WTC11 (cell line): ENCODE results near the gene CLIP1. TPM values are rescaled to one million over a fixed set of nuclear protein-coding genes. Genes with fewer than 3 reads are reported as not detected.
A peak's percentile ranks its signal among the peaks of the same experiment; 100 is the strongest.

ENCODE experiments used
- CBFB ChIP-seq: sonication (generic); formaldehyde crosslinking; IDR thresholded peaks from 2 replicates; pipeline ENCODE4 v1.8.1; 2022; ENCODE audit warnings: mild to moderate bottlenecking, low read depth, missing genetic modification reagents
- CREB1 ChIP-seq: sonication (generic); formaldehyde crosslinking; IDR thresholded peaks from 2 replicates; pipeline ENCODE4 v1.8.0; 2023; ENCODE audit warnings: mild to moderate bottlenecking, missing genetic modification reagents
- CREM ChIP-seq: sonication (generic); formaldehyde crosslinking; IDR thresholded peaks from 2 replicates; pipeline ENCODE4 v1.8.1; 2022; ENCODE audit warnings: mild to moderate bottlenecking, missing genetic modification reagents, moderate library complexity
- EMX1 ChIP-seq: fragments of 250-450 bp; sonication (Bioruptor Pico); IDR thresholded peaks from 2 replicates; pipeline ENCODE4 v1.8.0; 2021; ENCODE audit warnings: mild to moderate bottlenecking
- ESRRA ChIP-seq: sonication (generic); formaldehyde crosslinking; IDR thresholded peaks from 2 replicates; pipeline ENCODE4 v1.8.1; 2022; ENCODE audit warnings: mild to moderate bottlenecking, missing genetic modification reagents, borderline replicate concordance
- MYBL2 ChIP-seq: sonication (generic); formaldehyde crosslinking; IDR thresholded peaks from 2 replicates; pipeline ENCODE4 v1.8.1; 2023; ENCODE audit warnings: mild to moderate bottlenecking, moderate library complexity, missing genetic modification reagents
- NFATC4 ChIP-seq: fragments of 250-450 bp; sonication (Bioruptor Pico); IDR thresholded peaks from 2 replicates; pipeline ENCODE4 v1.9.0; 2021; ENCODE audit warnings: mild to moderate bottlenecking
- OVOL2 ChIP-seq: fragments of 250-450 bp; sonication (Bioruptor Pico); IDR thresholded peaks from 2 replicates; pipeline ENCODE4 v1.9.0; 2021; ENCODE audit warnings: mild to moderate bottlenecking, borderline replicate concordance
- SMAD3 ChIP-seq: sonication (generic); formaldehyde crosslinking; IDR thresholded peaks from 2 replicates; pipeline ENCODE4 v1.8.0; 2022; ENCODE audit warnings: missing genetic modification reagents, mild to moderate bottlenecking, borderline replicate concordance
- SP1 ChIP-seq: sonication (generic); formaldehyde crosslinking; conservative IDR thresholded peaks from 2 replicates; pipeline ENCODE4 v1.8.1; 2022; ENCODE audit warnings: missing genetic modification reagents
- ZNF232 ChIP-seq: sonication (generic); formaldehyde crosslinking; IDR thresholded peaks from 2 replicates; pipeline ENCODE4 v1.8.0; 2022; ENCODE audit warnings: mild to moderate bottlenecking, missing genetic modification reagents
- ZNF396 ChIP-seq: fragments of 250-450 bp; sonication (Bioruptor Pico); IDR thresholded peaks from 2 replicates; pipeline ENCODE4 v1.8.0; 2021; ENCODE audit warnings: mild to moderate bottlenecking, moderate library complexity, borderline replicate concordance
- ZNF416 ChIP-seq: fragments of 250-450 bp; sonication (Bioruptor Pico); IDR thresholded peaks from 2 replicates; pipeline ENCODE4 v1.9.0; 2021; ENCODE audit warnings: mild to moderate bottlenecking, inconsistent platforms
- total RNA-seq: library from RNA; stranded (reverse); gene quantifications from 3 replicates; pipeline ENCODE4 v1.2.3, GENCODE V29; 2021
- TF ChIP-seq, protein P1 (sequence below): sonication (generic); formaldehyde crosslinking; IDR thresholded peaks from 2 replicates; pipeline ENCODE4 v1.8.1; 2023; ENCODE audit warnings: mild to moderate bottlenecking, missing genetic modification reagents, moderate library complexity
- TF ChIP-seq, protein P2 (sequence below): sonication (generic); formaldehyde crosslinking; IDR thresholded peaks from 2 replicates; pipeline ENCODE4 v1.8.1; 2023; ENCODE audit warnings: mild to moderate bottlenecking, missing genetic modification reagents
- TF ChIP-seq, protein P3 (sequence below): sonication (generic); formaldehyde crosslinking; IDR thresholded peaks from 2 replicates; pipeline ENCODE4 v1.8.0; 2022; ENCODE audit warnings: mild to moderate bottlenecking, missing genetic modification reagents
- TF ChIP-seq, protein P4 (sequence below): sonication (generic); formaldehyde crosslinking; IDR thresholded peaks from 2 replicates; pipeline ENCODE4 v1.8.1; 2023; ENCODE audit warnings: mild to moderate bottlenecking, missing genetic modification reagents, moderate library complexity
- TF ChIP-seq, protein P5 (sequence below): sonication (generic); formaldehyde crosslinking; IDR thresholded peaks from 2 replicates; pipeline ENCODE4 v1.8.1; 2022; ENCODE audit warnings: mild to moderate bottlenecking, moderate library complexity, missing genetic modification reagents

CLIP1 gene
- total RNA-seq, 1 experiment from 2014 or later = 24.9 TPM

DNA sequence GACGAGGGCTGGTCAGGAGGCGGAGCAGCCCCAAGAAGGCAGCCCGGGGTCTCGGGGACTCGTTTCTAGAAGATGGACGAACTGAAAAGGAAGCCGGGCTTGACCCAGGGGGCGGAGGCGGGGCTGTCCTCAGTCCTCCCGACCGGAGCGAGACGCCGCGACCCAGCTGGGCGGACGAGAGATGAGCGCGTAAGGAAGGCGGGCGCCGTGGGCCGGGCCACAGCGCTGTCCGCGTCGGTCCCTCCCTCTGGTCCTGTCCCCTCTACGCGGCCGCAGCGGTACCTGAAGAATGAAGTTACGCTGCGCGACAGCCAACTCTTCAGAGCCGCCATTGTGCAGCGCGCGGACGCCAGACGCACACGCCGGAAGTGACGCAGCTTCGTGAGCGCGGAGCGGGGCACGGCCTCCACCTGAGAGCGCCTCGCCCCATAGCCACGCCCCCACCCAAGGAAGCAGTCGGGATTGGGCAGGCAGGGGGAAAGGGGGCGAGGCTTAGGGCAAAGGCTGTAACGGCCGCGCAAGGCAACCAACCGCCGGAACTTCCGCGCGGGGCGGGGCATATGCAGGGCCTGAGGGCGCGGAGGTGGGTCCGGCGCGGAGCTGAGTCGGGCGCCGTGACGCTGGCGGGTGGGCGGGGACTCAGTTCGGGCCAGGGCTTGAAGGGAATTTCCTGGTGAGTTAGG lies 196.6 kb downstream of the CLIP1 start, which contains the start of gene DIABLO (continued):
- TF ChIP-seq, protein P1, sequence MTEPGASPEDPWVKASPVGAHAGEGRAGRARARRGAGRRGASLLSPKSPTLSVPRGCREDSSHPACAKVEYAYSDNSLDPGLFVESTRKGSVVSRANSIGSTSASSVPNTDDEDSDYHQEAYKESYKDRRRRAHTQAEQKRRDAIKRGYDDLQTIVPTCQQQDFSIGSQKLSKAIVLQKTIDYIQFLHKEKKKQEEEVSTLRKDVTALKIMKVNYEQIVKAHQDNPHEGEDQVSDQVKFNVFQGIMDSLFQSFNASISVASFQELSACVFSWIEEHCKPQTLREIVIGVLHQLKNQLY = no peak
- TF ChIP-seq SMAD3 (CRISPR knock-in tag) (peak; percentile 61; the same call in 1 of the 2 replicates), CREB1 (peak; percentile 92), CBFB (CRISPR knock-in tag) (no peak), NFATC4 (CRISPR knock-in tag) (no peak), ZNF232 (CRISPR knock-in tag) (no peak), ZNF396 (CRISPR knock-in tag) (no peak), EMX1 (CRISPR knock-in tag) (no peak), SP1 (CRISPR knock-in tag) (peak; percentile 98), CREM (CRISPR knock-in tag) (peak; percentile 97), ESRRA (CRISPR knock-in tag) (no peak), ZNF416 (CRISPR knock-in tag) (0 out of 2 replicates have a peak, but pooled peaks have one; percentile 38), MYBL2 (CRISPR knock-in tag) (peak; percentile 95), OVOL2 (CRISPR knock-in tag) (no peak)
- TF ChIP-seq, protein P2, sequence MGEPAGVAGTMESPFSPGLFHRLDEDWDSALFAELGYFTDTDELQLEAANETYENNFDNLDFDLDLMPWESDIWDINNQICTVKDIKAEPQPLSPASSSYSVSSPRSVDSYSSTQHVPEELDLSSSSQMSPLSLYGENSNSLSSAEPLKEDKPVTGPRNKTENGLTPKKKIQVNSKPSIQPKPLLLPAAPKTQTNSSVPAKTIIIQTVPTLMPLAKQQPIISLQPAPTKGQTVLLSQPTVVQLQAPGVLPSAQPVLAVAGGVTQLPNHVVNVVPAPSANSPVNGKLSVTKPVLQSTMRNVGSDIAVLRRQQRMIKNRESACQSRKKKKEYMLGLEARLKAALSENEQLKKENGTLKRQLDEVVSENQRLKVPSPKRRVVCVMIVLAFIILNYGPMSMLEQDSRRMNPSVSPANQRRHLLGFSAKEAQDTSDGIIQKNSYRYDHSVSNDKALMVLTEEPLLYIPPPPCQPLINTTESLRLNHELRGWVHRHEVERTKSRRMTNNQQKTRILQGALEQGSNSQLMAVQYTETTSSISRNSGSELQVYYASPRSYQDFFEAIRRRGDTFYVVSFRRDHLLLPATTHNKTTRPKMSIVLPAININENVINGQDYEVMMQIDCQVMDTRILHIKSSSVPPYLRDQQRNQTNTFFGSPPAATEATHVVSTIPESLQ (CRISPR knock-in tag) = no peak
- TF ChIP-seq, protein P3, sequence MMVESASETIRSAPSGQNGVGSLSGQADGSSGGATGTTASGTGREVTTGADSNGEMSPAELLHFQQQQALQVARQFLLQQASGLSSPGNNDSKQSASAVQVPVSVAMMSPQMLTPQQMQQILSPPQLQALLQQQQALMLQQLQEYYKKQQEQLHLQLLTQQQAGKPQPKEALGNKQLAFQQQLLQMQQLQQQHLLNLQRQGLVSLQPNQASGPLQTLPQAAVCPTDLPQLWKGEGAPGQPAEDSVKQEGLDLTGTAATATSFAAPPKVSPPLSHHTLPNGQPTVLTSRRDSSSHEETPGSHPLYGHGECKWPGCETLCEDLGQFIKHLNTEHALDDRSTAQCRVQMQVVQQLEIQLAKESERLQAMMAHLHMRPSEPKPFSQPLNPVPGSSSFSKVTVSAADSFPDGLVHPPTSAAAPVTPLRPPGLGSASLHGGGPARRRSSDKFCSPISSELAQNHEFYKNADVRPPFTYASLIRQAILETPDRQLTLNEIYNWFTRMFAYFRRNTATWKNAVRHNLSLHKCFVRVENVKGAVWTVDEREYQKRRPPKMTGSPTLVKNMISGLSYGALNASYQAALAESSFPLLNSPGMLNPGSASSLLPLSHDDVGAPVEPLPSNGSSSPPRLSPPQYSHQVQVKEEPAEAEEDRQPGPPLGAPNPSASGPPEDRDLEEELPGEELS (CRISPR knock-in tag) = peak; percentile 73; the same call in 1 of the 2 replicates
- TF ChIP-seq, protein P4, sequence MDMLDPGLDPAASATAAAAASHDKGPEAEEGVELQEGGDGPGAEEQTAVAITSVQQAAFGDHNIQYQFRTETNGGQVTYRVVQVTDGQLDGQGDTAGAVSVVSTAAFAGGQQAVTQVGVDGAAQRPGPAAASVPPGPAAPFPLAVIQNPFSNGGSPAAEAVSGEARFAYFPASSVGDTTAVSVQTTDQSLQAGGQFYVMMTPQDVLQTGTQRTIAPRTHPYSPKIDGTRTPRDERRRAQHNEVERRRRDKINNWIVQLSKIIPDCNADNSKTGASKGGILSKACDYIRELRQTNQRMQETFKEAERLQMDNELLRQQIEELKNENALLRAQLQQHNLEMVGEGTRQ = peak; percentile 53
- TF ChIP-seq, protein P5, sequence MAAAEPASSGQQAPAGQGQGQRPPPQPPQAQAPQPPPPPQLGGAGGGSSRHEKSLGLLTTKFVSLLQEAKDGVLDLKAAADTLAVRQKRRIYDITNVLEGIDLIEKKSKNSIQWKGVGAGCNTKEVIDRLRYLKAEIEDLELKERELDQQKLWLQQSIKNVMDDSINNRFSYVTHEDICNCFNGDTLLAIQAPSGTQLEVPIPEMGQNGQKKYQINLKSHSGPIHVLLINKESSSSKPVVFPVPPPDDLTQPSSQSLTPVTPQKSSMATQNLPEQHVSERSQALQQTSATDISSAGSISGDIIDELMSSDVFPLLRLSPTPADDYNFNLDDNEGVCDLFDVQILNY (CRISPR knock-in tag) = peak; percentile 71; the same call in 1 of the 2 replicates
- TF ChIP-seq, all 79 proteins: peak for 15

Other genes starting within 250 kb of the CLIP1 start
- not detected in 3 replicates for gene IL31, start 248.4 kb downstream of the CLIP1 start, total RNA-seq
- 0.21 to 0.64 TPM (median 0.22 TPM) in 3 replicates for gene LRRC43, start 239.5 kb downstream of the CLIP1 start, total RNA-seq
- 1.6 to 2.0 TPM (median 1.6 TPM) in 3 replicates for gene B3GNT4, start 219.0 kb downstream of the CLIP1 start, total RNA-seq
- 57.3 to 62.4 TPM (median 61.7 TPM) in 3 replicates for gene DIABLO, start 196.6 kb downstream of the CLIP1 start, total RNA-seq
- gene VPS33A, start 156.2 kb downstream of the CLIP1 start, total RNA-seq = 34.1 to 37.6 TPM (median 35.3 TPM) in 3 replicates
- gene ZCCHC8, start 78.3 kb upstream of the CLIP1 start, total RNA-seq = 24.3 to 28.4 TPM (median 25.7 TPM) in 3 replicates
- 78.3 to 93.1 TPM (median 82.4 TPM) in 3 replicates for gene RSRC2, start 104.3 kb upstream of the CLIP1 start, total RNA-seq
- gene KNTC1, start 104.6 kb upstream of the CLIP1 start, total RNA-seq = 78.3 to 85.1 TPM (median 83.4 TPM) in 3 replicates